ENCODE measurements around the gene CCL26. TPM values are rescaled to one million over a fixed set of nuclear protein-coding genes. Genes with fewer than 3 reads are reported as not detected.
A peak's percentile ranks its signal among the peaks of the same experiment; 100 is the strongest.

The CCL26 gene
- total and polyA plus RNA-seq, 2 of the 13 experiments (the other 11 are each of a cell fraction or from before 2014, with no cell fraction given), result 0.16 TPM; not detected in 1

- TF ChIP-seq ZNF501 (CRISPR knock-in tag; IDR thresholded peaks at IDR 0.05) (peak; percentile 1; the same call in 1 of the 2 replicates), HIVEP1 (CRISPR knock-in tag; IDR thresholded peaks at IDR 0.05) (peak; percentile 30; the same call in 1 of the 2 replicates), ZNF225 (CRISPR knock-in tag; IDR thresholded peaks at IDR 0.05) (peak; percentile 54; the same call in 1 of the 2 replicates), ZNF768 (CRISPR knock-in tag; IDR thresholded peaks at IDR 0.05) (0 out of 2 replicates have a peak, but pooled peaks have one; percentile 29)
These were observed 33.4 kb downstream of the CCL26 start, which contains the start of gene HIP1 (continued) for GRCh38 chr7:75738604-75738974.

GRCh38 chr7:75737856-75738603 is 34.0 kb downstream of the CCL26 start:
- H3K9ac ChIP-seq (ENCODE audit: insufficient read depth, low read depth, low read length), result peak overlapping the region; percentile 78
- no peak overlapping the region for H3K27ac ChIP-seq (ENCODE audit: extremely low read length, insufficient read depth, low read length)
- FAIRE-seq, result no peak
- H3K4me2 ChIP-seq (ENCODE audit: low read depth, low read length), result peak overlapping the region; percentile 91
- ChIA-PET CTCF (ENCODE audit: low intra/inter-chr PET ratio, low total read pairs) (no interaction called here), POLR2A (interaction anchor here (1.6 kb wide), 1 partner anchor 61 kb away, joined by 5 read pairs; no protein-coding TSS in a partner anchor)
- no peaks in the 10 kb centered on the region; a peak in 1 of 5 replicates for H3K27me3 ChIP-seq (ENCODE audit: control insufficient read depth in 1 of 2, insufficient read depth in 2 of 2, low read length in 2 of 2)
- no peaks in the 10 kb centered on the region for H3K9me3 ChIP-seq (ENCODE audit: low read length)
- no peak overlapping the region for H2AFZ ChIP-seq (ENCODE audit: low read length)
- no peaks in the 10 kb centered on the region for H4K20me1 ChIP-seq (ENCODE audit: insufficient read depth, low read length)
- in situ Hi-C loops (cut with HindIII; ENCODE audit: extremely low pct_ligation_motif_present, low pct_unique_long_range_greater_than_20kb) (no loop called here), intact Hi-C loops (cut with micrococcal nuclease; ENCODE audit: unreplicated experiment) (no loop called here)
- no peaks in the 10 kb centered on the region for H3K36me3 ChIP-seq (replicated peaks in 1 of 2; ENCODE audit: control insufficient read depth in 1 of 2, insufficient read depth in 2 of 2, low read length in 2 of 2)
- H3K4me1 ChIP-seq (ENCODE audit: insufficient read depth, low read length), result peaks cover 38% of the 10 kb centered on the region
- BruUV-seq (replicated peaks), result no TSS peak
- H3K4me3 ChIP-seq (replicated peaks in 1 of 3; ENCODE audit: insufficient read depth in 1 of 3, low read depth in 2 of 3, low read length in 3 of 3), result peak overlapping the region; percentile 86 to 96 (median 95)
- DNase-seq (ENCODE audit: low spot score), result no peak
- ATAC-seq, result no peak
- 3% methylated on average over 15 of the region's 18 CpGs for WGBS (ENCODE audit: low lambda C conversion rate)
- H3K79me2 ChIP-seq (ENCODE audit: insufficient read depth, low read length), result no peaks in the 10 kb centered on the region
- TF ChIP-seq HBP1 (CRISPR knock-in tag; IDR thresholded peaks at IDR 0.05; ENCODE audit: low read depth) (no peak), ZNF616 (CRISPR knock-in tag; IDR thresholded peaks at IDR 0.05; ENCODE audit: low read depth) (no peak), ZNF142 (CRISPR knock-in tag; IDR thresholded peaks at IDR 0.05) (0 out of 2 replicates have a peak, but pooled peaks have one; percentile 18), ZNF788 (CRISPR knock-in tag; IDR thresholded peaks at IDR 0.05; ENCODE audit: borderline replicate concordance) (0 out of 2 replicates have a peak, but pooled peaks have one; percentile 38), MAZ (IDR thresholded peaks at IDR 0.05; ENCODE audit: borderline replicate concordance, low read depth, low read length) (no peak), MAZ (CRISPR knock-in tag; IDR thresholded peaks at IDR 0.05; ENCODE audit: low read depth) (peak; percentile 22; the same call in 1 of the 2 replicates)

All from HepG2 (cell line).